HG03196 (cell line): Measurements from ENCODE around the gene CHAMP1.
A peak's percentile ranks its signal among the peaks of the same experiment; 100 is the strongest.

Experiments
- ATAC-seq: cut with Tn5 transposase; IDR thresholded peaks from one replicate; pipeline ENCODE4 v1.9.1; 2021; ENCODE audit not compliant: unreplicated experiment

CHAMP1 gene, protein sequence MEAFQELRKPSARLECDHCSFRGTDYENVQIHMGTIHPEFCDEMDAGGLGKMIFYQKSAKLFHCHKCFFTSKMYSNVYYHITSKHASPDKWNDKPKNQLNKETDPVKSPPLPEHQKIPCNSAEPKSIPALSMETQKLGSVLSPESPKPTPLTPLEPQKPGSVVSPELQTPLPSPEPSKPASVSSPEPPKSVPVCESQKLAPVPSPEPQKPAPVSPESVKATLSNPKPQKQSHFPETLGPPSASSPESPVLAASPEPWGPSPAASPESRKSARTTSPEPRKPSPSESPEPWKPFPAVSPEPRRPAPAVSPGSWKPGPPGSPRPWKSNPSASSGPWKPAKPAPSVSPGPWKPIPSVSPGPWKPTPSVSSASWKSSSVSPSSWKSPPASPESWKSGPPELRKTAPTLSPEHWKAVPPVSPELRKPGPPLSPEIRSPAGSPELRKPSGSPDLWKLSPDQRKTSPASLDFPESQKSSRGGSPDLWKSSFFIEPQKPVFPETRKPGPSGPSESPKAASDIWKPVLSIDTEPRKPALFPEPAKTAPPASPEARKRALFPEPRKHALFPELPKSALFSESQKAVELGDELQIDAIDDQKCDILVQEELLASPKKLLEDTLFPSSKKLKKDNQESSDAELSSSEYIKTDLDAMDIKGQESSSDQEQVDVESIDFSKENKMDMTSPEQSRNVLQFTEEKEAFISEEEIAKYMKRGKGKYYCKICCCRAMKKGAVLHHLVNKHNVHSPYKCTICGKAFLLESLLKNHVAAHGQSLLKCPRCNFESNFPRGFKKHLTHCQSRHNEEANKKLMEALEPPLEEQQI

DNA sequence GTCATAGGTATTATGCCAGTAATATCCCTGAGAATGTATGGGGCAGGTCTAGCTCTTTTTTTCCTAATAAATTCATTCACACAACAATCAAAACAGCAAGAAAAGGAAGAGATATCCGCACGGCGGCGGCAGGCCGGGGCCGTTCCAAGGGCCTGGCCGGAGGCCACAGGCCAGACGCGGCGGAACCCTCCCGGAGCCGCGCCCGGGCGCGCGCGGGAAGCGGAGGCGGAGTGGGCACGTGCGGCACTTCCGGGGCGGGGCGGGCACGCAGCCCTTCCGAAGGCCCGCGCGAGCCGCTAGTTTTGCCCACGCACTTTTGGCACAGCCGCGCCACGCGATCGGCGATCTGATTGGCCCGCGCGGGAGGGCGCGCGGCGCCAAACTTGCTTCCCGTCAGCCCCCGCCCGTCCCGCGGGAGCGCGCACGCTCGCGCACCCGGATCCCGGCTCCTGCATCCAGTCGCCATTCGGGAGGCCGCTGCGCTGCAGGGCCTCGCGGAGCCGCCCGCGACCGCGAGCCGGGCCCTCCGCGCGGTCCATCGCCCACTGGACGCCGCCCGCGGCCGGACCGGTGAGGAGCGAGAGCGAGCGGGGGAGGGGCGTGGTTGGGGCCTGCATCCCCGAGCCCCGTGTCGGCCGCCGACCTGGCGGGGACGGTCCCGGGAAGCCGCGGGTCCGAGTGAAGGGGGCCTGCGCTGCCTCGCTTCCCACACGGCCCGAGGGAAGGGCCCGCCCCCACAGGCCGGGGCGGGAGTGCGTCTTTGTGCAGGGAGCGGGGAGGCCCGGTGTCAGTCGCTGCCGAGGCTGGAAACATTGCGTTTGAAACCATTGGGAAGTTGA is at the start of gene CHAMP1:
TSS of gene CHAMP1 (plus strand) at position 430 of the 839 bp plus-strand sequence. CDS start 9,340 bp downstream, outside the sequence.
- ATAC-seq: peak; percentile 79

DNA sequence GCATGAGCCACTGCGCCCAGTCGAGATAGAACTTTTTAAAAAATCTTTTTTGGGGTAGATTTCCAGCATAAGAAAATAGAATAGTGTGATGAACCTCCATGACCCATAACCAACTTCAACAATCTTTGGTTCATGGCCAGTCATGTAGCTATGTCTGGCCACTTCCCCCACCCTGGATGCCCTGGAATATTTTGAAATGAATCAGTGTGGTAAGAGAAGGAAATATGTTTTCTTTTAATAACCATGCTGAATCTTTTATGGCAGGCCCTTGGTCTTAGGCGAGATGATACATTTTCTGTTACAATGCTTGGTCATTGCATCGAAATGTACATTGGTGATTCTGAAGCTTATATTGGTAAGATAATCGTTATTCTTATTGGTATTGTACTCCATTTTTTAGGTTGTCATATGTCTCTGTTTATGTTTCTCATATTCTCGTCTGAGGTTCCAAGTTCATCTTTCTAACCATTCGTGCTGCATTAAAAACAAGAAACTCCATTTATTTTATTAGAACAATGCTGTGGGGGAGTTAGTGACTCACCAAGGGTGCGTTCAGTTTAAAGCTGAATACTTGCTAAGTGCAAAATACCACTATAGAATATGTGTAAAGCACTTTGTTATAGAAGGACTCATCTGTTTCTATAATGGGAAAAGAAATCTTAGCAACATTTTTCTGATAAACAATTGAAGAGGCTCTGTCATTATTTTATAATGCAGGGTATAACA is 49.3 kb upstream of the CHAMP1 start:
- no peak for ATAC-seq

DNA sequence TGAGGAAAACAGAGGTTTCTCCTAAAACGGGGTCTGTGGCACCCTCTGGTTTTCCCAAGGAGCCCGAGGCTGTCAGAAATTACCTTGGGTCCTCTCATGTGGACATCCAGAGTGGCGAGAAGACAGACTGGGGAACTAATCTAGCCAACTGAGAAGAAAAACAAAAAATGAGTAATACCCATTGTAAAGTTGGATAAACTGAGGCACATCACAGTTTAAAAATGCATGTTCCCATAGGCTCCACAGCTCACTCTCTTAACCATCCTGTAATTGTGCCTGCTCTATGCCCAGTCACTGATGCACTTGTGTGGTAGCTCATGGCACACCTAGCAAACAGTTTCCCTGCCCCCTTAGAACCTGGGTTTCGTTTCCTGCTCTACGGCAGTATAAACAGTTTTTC is 48.1 kb upstream of the CHAMP1 start:
- no peak for ATAC-seq

DNA sequence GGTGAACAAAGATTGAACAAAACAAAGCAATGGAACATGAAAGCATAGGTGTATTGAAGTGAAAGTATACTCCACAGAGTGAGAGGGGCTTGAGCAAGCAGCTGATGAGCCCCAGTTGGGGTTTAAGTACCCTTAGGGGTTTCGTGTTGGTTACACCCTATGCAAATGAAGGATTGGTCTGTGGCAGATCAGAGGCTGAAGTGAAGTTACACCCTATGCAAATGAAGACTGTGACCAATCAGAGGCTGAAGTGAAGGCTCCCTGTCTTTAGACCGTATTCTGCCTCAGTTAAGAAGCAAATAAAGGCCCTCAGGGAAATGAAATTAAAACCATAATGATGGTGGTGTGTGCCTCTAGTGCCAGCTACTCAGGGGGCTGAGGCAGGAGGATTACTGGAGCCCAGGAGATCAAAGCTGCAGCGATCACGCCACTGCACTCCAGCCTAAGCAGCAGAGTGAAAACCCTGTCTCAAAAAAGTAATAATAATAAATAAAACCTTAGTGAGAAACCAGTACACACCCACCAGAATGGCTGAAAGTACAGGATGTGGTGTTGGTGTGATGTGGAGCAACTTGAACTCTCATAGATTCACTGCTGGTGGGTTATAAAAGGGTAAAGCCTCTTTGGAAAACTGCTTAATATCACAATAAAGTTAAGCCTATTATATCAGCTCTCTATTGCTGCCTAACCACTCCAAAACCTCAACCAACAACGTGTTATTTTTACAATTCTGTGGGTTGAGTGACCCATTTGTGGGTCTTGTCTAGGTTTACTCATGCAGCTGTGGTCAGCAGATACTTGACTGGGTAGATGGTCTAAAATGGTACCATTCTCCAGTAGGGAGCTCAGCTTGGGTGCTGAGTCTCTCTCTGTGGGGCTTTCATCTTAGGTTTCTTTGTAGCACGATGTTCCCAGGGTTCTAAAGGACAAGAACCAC is 45.7 kb upstream of the CHAMP1 start:
- no peak for ATAC-seq

DNA sequence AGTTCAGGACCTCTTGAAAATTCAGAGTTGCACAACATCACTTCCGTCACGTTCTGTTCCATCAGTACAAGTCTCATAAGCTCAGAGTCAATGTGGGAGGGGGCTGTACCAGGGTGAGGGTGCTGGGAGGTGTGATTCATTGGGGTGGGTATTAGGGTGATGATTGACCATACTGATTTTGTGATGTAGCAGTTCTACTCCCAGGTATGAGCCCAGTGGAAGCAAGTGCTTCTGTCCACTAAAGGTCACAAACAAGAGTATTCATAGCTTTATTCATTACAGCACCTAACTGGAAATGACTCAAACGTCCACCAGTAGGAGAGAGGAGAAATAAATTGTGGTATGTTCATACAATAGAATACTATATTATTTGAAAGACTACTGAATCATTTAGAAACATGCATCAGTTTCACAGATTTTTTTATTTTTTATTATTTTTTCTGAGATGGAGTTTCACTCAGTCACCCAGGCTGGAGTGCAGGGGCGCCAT is 45.0 kb upstream of the CHAMP1 start:
- no peak for ATAC-seq

DNA sequence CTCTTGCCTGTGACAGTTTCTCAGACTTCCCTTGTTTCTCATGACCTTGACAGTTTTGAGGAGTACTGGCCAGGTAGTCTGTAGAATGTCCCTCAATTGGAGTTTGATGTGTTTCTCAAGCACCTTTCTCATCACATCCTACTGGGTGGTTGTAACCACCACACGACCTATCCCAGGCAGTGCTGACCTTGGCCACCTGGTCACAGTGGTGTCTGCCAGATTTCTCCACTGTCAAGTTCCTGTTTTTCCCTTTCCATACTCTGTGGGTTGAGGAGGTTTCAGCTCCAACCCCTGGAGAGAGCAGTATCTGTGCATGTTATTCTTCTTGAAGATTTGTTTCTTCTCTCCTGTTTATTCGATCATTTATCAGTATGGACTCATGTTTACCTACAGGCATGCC is 41.3 kb upstream of the CHAMP1 start:
- ATAC-seq: no peak

DNA sequence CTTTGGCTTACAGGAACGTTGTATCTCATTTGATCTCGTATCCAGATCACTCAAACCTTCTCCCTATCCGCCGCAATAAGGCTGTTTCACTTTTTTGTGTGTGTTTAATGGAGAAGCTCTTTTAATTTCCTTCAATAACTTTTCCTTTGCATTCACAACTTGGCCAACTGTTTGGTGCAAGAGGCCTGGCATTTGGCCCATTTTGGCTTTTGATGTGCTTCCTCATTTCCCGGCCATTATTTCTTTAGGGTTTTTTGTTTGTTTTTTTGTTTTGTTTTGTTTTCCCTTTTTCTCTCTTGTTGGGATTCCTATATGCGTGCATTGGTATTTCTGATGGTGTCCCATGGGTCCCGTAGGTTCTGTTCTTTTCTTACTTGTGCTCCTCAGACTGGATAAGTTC is 39.0 kb upstream of the CHAMP1 start:
- ATAC-seq: no peak

DNA sequence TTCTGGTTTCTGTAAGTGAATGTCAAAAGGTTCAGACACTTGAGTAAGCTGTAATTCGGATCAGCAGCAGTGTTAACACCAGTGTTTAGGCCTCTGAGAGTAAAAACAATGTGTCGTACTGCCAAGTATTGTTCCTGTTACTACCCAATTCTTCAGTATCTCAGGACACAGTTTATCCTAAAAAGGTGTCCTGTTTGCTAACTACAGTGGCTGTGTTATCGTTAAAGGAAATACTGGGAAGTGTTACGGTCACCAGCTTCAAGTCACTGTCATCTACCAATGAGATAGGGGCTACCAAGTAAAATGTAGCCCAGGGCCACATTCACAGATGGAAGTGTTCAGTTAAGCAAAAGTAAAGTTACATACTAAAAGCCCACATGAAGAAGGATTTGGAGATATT is 35.2 kb upstream of the CHAMP1 start:
- ATAC-seq: no peak

DNA sequence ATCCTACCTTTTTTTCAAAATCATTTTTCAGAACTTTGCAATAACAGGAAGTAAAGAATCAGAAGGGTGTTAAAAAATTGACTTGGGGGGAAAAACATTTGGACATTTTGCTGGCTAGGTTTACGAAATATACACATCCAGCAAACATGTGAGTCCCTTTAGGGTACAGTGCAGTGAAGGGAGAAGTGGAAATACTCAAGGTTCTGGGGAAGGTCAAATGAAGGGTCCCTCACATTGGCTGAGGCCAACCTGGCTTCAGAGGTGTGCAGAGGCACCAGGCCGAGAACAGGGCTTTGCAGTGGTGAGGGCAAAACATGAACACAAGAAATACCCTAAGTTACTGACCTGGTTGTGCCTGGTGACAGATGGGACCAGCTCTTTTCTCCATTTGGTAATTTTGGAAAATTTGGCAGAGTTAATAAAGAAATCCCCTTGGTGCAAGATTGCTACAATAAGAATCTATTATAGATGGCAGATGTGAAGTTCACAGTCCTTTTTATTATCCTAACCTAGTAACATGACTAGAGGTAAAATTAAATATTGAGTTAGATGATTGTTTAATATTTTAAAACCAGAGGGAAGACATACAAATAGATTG is 34.4 kb upstream of the CHAMP1 start:
- ATAC-seq: no peak

DNA sequence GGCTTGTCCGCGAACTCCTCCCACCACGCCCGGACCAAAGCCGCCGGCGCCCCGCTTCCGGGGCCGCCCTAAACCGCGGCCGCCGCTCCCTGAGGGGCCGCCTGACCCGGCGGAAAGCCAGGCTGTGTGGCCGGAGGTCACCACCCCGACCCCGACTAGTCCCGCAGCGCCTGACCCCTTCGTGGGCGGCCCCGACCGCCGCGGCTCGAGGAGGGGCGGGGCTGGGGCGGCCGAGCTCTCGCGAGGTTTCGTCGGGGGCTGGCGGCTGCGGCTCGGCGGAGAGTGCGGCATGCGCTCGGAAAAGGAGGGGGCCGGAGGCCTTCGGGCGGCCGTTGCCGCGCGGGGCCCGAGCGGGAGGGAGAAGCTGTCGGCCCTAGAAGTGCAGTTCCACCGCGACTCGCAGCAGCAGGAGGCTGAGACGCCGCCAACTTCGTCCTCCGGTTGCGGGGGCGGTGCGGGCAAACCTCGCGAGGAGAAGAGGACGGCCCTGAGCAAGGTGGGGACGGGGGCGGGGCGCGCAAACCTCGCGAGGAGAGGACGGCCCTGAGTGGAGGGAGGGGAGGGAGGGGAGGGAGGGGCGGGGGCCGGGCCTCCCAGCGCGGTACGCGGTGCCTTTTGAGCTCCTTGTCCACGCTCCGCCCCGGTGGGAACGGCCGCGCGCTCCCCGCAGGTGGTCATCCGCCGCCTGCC is 32.8 kb upstream of the CHAMP1 start, which contains the start of gene UPF3A:
TSS of gene UPF3A (plus strand) at position 251 of the 690 bp plus-strand sequence. CDS start at position 290, 39 bp downstream.
- ATAC-seq: peak; percentile 76

DNA sequence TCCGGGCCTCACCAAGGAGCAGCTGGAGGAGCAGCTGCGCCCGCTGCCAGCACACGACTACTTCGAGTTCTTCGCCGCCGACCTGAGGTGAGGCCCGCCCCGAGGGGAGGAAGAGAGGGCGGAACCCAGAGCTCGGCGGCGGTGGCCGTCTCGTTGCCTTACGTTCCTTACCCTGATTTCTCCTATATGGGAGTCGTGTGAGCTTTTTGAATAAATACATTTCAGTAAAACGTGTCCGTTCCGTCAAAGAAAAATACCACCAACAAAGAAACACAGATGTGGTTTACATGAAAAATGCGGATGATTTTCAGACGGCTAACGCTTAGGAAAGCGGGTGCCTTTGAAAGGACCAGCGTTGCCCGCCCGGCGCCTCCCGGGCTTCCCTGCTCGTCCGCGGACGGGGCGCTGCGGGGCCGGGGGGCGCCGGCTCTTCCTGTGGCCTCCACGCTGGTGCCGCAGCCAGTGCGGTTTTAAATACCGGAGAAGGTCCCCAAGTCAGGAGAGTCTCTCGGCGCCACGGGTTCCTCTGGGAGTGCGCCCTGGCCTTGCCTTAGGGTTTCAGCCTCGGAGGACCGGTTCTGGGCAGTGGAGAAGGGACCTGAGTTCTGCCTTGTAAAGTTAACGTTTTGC is 32.1 kb upstream of the CHAMP1 start:
- peak; percentile 44 for ATAC-seq

DNA sequence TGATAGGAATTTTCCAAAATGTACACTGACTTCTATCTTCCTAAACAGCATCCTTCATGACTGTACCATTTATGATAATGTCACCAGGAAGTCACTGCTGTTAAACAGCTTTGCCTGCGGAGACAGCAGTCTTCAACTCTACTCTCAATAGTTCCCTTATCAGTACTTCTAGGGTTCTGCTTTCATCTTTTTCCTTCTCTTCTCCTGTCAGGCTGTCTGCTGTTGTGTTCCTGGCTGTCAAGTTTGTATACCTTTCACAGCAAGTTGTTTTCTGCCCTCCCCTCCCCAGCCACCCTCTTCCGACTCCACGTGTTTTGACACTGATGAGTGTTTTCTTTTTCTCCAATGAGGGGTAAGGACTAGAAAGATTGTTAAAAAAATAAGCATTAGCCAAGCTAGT is 30.7 kb upstream of the CHAMP1 start:
- no peak for ATAC-seq

DNA sequence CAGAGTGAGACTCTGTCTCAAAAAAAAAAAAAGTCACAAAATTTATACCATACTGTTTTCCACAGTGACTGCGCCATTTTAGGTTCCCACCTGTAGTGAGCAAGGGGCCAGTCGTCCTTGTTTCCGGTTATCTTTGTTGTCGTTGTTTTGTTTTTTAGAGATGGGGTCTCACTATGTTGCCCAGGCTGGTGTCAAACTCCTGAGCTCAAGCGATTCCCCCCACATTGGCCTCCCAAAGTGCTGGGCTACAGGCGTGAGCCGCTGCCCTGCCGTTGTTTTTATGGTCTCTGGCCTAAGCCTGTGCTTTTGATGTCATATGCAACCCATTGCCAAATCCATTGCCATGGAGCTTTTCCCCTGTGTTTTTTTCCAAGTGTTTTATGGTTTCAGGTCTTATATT is 29.6 kb upstream of the CHAMP1 start:
- ATAC-seq: no peak

DNA sequence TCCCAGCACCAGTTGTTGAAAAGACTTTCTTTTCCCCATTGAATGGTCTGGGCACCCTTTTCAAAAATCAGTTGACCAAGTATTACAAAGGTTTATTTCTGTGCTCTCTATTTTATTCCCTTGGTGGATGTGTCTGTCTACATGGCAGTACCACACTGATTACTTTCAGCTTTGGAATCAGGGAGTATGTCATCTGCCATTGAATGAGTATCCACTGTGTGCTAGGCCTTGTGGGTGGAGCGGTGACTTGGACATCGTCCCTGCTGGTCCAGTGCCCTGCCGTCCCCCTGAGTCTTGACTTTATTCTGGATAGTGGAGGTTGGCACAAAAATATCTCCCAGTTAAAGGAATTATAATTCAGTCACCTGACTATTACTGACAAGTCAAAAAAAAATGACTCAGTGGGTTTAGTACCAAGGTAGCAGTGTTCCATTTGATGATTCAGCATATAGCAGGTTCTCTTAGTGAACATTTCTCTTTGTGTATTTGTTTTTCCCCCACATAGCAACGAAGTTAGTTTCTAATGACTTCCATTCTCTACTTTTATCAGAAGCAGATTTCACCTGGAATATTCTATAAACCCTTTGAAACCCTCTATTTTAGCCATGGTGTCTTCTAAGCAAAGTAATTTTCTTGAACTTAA is 29.0 kb upstream of the CHAMP1 start:
- ATAC-seq: no peak

DNA sequence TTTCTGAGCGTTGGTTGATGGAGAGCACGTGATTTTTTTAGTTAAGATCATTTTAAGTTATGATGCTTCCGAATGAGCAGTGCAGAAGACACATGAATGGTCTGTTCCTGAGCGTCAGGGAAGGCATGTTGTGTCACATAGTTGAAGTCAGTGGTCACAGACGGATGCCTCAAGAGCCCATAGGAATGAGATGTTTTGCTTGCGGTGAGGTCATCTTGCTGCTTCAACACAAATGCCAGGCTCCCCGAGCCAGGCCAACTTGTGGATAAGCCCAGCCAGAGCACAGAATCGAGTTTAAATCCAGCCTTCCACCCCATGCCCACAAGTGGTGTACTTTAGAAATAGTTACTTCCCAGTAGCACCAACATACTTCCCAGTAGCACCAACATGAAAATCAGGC is 27.5 kb upstream of the CHAMP1 start:
- ATAC-seq: no peak

DNA sequence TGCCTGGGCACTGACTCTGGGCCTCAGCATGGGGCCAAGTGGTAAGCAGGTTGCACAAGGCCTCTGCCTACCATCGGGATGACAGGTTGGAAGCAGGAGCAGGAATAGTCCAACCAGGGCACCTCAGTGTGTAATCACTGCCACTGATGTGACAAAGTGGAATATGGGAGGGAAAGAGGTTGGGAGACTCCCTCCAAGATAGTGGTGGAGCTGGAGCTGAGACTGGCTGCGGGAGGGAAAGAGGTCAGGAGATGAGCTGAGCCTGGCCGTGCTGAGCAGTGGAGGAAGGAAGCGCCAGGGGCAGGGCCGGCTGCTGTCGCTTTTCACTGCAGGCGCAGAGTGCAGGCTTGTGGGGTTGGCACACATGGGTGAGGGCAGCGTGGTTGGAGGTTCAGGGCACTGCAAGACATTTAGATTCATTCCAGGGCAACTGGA is 26.1 kb upstream of the CHAMP1 start:
- no peak for ATAC-seq

DNA sequence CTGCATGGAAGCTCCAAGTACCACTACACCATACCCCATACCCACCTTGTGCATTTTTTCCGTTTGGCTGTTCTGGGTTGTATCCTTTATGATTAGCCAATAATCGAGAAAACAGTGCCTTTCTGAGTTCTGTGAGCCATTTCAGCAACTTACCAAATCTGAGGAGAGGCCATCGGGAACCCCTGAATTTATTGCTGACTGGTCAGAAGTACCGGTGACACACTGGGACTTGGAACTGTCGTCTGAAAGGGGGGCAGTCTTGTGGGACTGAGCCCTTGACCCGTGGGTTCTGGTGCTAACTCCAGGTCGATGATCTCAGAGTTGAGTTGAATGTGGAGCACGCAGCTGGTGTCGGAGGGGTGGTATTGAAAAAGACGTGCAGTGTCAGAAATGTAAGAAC is 17.9 kb upstream of the CHAMP1 start:
- no peak for ATAC-seq
